ENCODE measurements around the gene FOXC2. TPM values are rescaled to one million over a fixed set of nuclear protein-coding genes. Genes with fewer than 3 reads are reported as not detected.

Gene FOXC2
- total and polyA plus RNA-seq, 2 of the 13 experiments (the other 11 are each of a cell fraction or from before 2014, with no cell fraction given) = not detected

DNA sequence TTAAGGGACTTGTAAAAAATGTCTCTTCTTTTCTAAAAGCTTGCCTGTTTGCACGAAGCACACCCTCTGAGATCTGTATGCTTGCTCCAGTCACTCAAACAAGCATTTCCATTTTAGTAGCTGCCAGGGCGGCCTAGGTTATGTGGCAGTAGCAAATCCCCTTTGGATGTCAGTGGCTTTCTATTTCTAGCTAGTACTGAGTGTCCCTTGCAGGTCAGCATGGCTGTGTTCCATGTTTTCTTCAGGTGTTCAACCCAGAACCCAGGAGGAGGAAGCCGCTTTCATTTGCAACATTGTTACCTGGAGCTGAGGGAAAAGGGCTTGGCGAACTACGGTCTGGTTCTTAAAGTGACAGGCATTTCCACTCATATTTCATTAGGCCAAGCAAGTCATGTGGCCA, 48.1 kb downstream of the FOXC2 start (continued):
- TF ChIP-seq MTA3 (CRISPR knock-in tag; IDR thresholded peaks at IDR 0.05) (no peak), ZNF121 (CRISPR knock-in tag; IDR thresholded peaks at IDR 0.05) (no peak)

DNA sequence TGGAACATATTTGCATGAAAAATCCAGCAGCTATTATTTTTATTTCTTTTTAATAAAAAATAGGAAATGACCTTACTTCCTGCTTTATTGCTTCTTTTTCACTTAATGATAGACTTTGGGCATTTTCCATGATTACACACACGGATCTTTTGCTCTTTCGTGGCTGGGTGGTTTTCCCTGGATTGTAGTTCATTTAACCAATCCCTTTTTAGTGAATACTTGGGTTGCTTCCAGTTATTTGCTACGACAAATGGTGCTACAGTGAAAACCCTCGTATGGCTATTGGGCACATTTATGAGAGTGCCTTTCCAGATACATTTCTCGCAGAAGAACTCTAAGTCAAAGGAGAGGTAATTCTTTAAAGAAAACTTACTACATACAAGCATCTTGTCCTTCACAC, 50.3 kb downstream of the FOXC2 start:
- Histone ChIP-seq H4K20me1 (ENCODE audit: insufficient read depth, low read length) (no peaks in the 10 kb centered on the region), H3K79me2 (ENCODE audit: insufficient read depth, low read length) (no peaks in the 10 kb centered on the region), H2AFZ (ENCODE audit: low read length) (no peak overlapping the region), H3K36me3 (replicated peaks in 1 of 2; ENCODE audit: control insufficient read depth in 1 of 2, insufficient read depth in 2 of 2, low read length in 2 of 2) (no peaks in the 10 kb centered on the region), H3K27ac (ENCODE audit: extremely low read length, insufficient read depth, low read length) (no peak overlapping the region), H3K4me1 (ENCODE audit: insufficient read depth, low read length) (no peaks in the 10 kb centered on the region), H3K9me3 (ENCODE audit: low read length) (no peaks in the 10 kb centered on the region), H3K9ac (ENCODE audit: insufficient read depth, low read depth, low read length) (no peak overlapping the region), H3K27me3 (ENCODE audit: control insufficient read depth in 1 of 2, insufficient read depth in 2 of 2, low read length in 2 of 2) (peaks cover 9 to 33% of the 10 kb centered on the region in 2 experiments; a peak in 4 of 5 replicates), H3K4me2 (ENCODE audit: low read depth, low read length) (no peak overlapping the region), H3K4me3 (replicated peaks in 1 of 3; ENCODE audit: insufficient read depth in 1 of 3, low read depth in 2 of 3, low read length in 3 of 3) (no peak overlapping the region)
- TF ChIP-seq SRY (CRISPR knock-in tag; IDR thresholded peaks at IDR 0.05) (no peak), MIXL1 (CRISPR knock-in tag; IDR thresholded peaks at IDR 0.05) (no peak), MBD4 (IDR thresholded peaks at IDR 0.05; ENCODE audit: borderline replicate concordance, low read length) (no peak), ZSCAN20 (CRISPR knock-in tag; IDR thresholded peaks at IDR 0.05; ENCODE audit: borderline replicate concordance) (no peak), FOXK2 (IDR thresholded peaks at IDR 0.05) (no peak), MXI1 (IDR thresholded peaks at IDR 0.05; ENCODE audit: borderline replicate concordance, low read depth, low read length) (no peak), ZNF564 (CRISPR knock-in tag; IDR thresholded peaks at IDR 0.05) (no peak)
- TF ChIP-seq, protein P1, sequence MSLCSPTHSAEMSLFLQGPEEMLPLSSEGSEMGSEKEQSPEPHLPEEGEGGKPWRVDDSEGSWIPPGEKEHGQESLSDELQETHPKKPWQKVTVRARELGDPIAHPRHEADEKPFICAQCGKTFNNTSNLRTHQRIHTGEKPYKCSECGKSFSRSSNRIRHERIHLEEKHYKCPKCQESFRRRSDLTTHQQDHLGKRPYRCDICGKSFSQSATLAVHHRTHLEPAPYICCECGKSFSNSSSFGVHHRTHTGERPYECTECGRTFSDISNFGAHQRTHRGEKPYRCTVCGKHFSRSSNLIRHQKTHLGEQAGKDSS (CRISPR knock-in tag; IDR thresholded peaks at IDR 0.05; ENCODE audit: borderline replicate concordance, low read depth) = no peak
- TF ChIP-seq, protein P2, sequence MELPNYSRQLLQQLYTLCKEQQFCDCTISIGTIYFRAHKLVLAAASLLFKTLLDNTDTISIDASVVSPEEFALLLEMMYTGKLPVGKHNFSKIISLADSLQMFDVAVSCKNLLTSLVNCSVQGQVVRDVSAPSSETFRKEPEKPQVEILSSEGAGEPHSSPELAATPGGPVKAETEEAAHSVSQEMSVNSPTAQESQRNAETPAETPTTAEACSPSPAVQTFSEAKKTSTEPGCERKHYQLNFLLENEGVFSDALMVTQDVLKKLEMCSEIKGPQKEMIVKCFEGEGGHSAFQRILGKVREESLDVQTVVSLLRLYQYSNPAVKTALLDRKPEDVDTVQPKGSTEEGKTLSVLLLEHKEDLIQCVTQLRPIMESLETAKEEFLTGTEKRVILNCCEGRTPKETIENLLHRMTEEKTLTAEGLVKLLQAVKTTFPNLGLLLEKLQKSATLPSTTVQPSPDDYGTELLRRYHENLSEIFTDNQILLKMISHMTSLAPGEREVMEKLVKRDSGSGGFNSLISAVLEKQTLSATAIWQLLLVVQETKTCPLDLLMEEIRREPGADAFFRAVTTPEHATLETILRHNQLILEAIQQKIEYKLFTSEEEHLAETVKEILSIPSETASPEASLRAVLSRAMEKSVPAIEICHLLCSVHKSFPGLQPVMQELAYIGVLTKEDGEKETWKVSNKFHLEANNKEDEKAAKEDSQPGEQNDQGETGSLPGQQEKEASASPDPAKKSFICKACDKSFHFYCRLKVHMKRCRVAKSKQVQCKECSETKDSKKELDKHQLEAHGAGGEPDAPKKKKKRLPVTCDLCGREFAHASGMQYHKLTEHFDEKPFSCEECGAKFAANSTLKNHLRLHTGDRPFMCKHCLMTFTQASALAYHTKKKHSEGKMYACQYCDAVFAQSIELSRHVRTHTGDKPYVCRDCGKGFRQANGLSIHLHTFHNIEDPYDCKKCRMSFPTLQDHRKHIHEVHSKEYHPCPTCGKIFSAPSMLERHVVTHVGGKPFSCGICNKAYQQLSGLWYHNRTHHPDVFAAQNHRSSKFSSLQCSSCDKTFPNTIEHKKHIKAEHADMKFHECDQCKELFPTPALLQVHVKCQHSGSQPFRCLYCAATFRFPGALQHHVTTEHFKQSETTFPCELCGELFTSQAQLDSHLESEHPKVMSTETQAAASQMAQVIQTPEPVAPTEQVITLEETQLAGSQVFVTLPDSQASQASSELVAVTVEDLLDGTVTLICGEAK (IDR thresholded peaks at IDR 0.05) = no peak
- TF ChIP-seq, protein P2 (CRISPR knock-in tag; IDR thresholded peaks at IDR 0.05) = no peak
- TF ChIP-seq, protein P3, sequence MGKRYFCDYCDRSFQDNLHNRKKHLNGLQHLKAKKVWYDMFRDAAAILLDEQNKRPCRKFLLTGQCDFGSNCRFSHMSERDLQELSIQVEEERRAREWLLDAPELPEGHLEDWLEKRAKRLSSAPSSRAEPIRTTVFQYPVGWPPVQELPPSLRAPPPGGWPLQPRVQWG (CRISPR knock-in tag; IDR thresholded peaks at IDR 0.05; ENCODE audit: borderline replicate concordance, low read depth) = no peak
- in situ Hi-C loops (cut with HindIII; ENCODE audit: extremely low pct_ligation_motif_present, low pct_unique_long_range_greater_than_20kb) = no loop called here
- 8% methylated on average over 5 of the region's 5 CpGs for WGBS (ENCODE audit: low lambda C conversion rate)
- no peak for ATAC-seq
- CTCF ChIA-PET (ENCODE audit: low intra/inter-chr PET ratio, low total read pairs) = no interaction called here
- POLR2A ChIA-PET = no interaction called here
- no peak for DNase-seq (ENCODE audit: low spot score)
- no TSS peak for BruUV-seq (replicated peaks)
- FAIRE-seq = no peak
- intact Hi-C loops (cut with micrococcal nuclease; ENCODE audit: unreplicated experiment) = no loop called here
